GM21367 (cell line): Measurements from ENCODE around the gene MYO7B.
"Not testable (repeated sequence)": the region's sequence is repeated elsewhere in the genome, so short reads cannot be mapped to it uniquely, and the experiment has no call there.

ENCODE experiments used
- ATAC-seq: cut with Tn5 transposase; IDR thresholded peaks from one replicate; pipeline ENCODE4 v1.9.1; 2021; ENCODE audit not compliant: unreplicated experiment

Gene MYO7B

GRCh38 chr2:127551221-127551930 is 15.9 kb downstream of the MYO7B start:
- no peak for ATAC-seq

- ATAC-seq, result no peak
Measured at GRCh38 chr2:127552336-127552735, 16.9 kb downstream of the MYO7B start.

- ATAC-seq, result no peak
Measured at GRCh38 chr2:127552846-127553245, 17.4 kb downstream of the MYO7B start.

GRCh38 chr2:127558911-127559310 is 23.4 kb downstream of the MYO7B start:
- ATAC-seq, result no peak

DNA sequence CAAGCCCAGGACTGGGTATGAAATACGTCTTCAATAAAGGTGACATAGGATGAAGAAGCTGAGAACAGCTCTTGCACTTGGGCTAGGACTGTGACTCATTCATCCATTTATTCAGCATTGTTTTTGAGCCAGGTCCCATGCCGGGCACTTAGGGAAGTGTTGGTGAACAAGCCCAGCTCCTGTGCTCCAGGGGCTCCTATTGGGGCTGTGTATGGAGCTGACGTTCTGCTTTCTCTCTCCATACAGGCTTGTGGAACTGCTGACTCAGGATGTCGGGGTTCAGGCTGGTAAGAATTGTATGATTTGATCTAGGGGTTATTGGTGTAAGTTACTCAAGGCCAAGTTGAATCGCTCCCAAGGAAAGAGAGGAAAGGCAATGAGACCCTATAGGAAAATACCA is 24.0 kb downstream of the MYO7B start:
- no peak for ATAC-seq

- no peak for ATAC-seq
Measured at GRCh38 chr2:127560201-127560930, 24.9 kb downstream of the MYO7B start.

DNA sequence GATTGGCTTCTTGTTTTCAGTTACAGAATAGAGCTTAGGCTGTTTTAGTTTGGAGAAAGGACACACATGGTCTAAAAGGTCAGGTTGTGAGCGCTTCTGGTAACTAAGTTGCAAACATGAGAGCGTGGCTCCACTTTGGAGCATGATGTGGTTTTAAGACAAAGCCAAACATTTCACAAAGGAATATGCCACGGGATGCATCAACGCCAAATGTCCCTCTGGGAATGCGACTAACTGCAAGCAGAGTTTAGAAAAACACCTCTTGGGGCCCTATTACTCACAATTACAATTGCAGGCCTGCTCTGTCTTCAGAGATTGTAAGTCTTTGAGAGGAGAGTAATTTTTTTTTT is 25.4 kb downstream of the MYO7B start:
- ATAC-seq, result no peak

DNA sequence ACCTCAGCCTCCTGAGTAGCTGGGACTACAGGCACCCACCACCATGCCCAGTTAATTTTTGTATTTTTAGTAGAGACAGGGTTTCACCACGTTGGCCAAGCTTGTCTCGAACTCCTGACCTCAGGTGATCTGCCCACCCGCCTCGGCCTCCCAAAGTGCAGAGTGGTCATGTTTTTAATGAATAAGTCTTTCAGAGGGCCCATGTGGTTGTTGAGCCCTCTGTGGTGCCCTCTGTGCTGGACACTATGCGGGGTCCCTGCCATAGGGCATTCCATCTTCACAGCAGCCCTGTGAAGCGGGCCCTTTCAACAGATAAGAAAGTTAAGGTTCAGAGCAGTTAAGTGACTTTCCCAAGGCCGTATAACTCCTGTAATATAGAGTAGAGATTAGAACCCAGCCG is 25.9 kb downstream of the MYO7B start:
- no peak for ATAC-seq

DNA sequence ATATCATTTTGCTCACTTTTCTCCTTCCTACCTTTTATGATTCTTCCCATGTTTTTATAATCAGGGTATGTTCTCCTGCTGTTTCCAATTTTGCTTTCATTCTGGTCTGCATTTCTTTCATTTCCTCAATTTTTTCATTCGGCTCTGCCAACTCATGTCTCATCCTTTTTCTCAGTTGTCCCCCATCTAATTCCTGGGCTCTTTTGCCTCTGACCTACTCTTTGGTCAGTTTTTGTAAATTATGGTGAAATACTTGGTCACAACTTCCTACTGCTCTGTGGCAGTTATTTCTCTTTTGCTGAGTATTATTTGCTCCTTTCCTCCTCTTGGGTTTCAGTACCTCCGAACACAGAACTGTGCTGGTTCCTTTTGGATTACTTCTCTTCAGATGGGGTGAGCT is 27.5 kb downstream of the MYO7B start:
- no peak for ATAC-seq

GRCh38 chr2:127563458-127564428 is 28.3 kb downstream of the MYO7B start:
- peak; percentile 98 for ATAC-seq

DNA sequence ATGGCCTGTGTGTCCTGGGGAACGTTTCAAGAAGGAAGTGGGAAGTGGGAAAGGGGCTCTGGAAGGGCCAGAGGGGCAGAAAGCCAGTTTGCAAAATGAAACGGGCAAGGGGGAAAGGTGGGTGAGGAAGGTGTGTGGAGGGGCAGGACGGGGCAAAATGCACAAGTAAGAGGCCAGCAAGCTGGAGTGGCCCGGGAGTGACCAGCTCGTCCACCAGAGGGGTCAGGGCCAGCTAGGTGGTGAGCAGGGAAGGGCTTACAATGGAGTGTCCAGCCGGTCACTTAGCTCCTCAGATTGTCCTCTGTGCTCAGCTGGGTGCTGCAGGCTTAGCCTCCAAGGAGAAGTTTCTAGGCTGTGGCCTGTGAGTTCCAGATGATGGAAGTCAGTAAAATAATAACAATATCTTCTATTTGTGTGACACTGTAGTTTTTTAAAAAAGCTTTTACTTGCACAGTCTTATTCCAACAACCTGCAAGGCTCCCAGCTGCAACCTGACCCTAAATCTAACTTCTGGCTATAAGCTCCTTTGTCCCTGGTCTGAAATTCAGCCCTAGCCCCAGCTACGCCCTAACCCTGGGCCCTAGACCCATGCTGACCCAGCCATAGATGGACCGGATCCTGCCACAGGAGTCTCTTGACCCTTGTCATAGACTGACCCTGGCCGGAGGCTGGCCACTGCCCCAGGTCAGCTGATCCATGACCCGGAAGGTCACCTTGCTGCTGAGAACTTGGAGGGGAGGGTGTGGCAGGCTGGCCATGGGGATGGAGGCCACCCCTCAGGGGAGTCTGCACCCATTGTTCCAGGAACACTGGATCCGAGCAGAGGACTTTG is 29.2 kb downstream of the MYO7B start:
- ATAC-seq, result no peak

GRCh38 chr2:127565261-127566138 is 30.0 kb downstream of the MYO7B start:
- no peak for ATAC-seq

GRCh38 chr2:127566139-127566417 is 30.6 kb downstream of the MYO7B start:
- no peak for ATAC-seq

DNA sequence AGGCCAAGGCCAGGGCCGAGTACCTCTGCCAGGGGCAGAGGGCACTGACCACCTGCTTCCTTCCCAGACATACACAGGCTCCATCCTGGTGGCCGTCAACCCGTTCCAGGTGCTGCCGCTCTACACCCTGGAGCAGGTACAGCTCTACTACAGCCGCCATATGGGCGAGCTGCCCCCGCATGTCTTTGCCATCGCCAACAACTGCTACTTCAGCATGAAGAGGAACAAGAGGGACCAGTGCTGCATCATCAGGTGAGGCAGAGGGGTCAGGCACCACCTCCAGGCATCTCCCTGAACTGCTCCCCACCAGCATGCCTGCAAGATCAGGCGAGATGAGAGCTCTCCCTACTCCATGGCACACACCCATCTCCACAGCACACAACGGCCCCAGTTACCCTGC is 31.1 kb downstream of the MYO7B start:
- no peak for ATAC-seq

DNA sequence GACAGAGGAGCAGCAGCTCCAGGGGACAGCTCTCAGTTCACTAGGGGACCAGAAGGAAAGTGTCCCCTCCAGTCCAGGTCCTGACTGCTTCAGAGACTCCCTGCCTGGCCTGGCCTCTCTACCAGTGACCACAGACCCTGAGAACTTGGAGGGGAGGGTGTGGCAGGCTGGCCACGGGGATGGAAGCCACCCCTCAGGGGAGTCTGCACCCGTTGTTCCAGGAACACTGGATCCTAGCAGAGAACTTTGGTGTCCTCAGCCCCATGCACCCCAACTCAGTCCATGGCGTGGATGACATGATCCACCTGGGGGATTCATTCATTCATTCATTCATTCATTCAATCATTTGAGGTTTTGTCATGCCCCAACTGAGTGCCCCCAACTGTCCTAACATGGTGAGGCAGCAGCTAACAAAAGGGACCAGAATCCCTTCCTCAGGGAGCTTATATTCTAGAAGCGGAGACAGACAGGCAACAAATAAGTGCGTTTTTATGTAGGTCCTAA is 31.9 kb downstream of the MYO7B start:
- ATAC-seq, result no peak

- ATAC-seq, result no peak
Measured at GRCh38 chr2:127568128-127568527, 32.6 kb downstream of the MYO7B start.

- no peak for ATAC-seq
Measured at GRCh38 chr2:127569666-127570065, 34.2 kb downstream of the MYO7B start.

GRCh38 chr2:127570282-127571250 is 35.1 kb downstream of the MYO7B start:
- ATAC-seq, result no peak

GRCh38 chr2:127572352-127572751 is 36.9 kb downstream of the MYO7B start:
- not testable (repeated sequence) for ATAC-seq
